ENCODE measurements around the gene HMGCLL1.

DNA sequence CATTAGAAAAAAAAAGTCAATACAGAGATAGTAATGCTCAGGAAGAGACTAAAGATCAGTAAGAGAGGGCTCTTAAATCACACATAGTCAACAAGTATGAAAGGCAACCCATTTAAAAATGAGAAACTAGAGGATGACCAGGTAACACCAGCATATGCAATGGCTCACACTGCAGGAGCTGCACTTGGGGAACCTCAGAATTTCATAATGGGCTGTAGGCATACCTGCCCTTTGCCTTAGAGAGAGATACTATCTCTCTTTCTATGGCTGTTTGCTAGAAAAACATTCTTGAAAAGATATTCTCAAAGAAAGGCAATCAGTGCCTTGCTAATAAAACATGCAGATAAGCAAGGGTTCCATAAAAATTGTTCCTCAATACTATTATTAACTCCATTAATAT is 33.2 kb downstream of the HMGCLL1 start:
- TF ChIP-seq, protein P1, sequence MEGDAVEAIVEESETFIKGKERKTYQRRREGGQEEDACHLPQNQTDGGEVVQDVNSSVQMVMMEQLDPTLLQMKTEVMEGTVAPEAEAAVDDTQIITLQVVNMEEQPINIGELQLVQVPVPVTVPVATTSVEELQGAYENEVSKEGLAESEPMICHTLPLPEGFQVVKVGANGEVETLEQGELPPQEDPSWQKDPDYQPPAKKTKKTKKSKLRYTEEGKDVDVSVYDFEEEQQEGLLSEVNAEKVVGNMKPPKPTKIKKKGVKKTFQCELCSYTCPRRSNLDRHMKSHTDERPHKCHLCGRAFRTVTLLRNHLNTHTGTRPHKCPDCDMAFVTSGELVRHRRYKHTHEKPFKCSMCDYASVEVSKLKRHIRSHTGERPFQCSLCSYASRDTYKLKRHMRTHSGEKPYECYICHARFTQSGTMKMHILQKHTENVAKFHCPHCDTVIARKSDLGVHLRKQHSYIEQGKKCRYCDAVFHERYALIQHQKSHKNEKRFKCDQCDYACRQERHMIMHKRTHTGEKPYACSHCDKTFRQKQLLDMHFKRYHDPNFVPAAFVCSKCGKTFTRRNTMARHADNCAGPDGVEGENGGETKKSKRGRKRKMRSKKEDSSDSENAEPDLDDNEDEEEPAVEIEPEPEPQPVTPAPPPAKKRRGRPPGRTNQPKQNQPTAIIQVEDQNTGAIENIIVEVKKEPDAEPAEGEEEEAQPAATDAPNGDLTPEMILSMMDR (IDR thresholded peaks at IDR 0.05) = no peak
- TF ChIP-seq POLR2A (IDR thresholded peaks at IDR 0.05) (no peak), POLR2AphosphoS5 (IDR thresholded peaks at IDR 0.05) (no peak), EP300 (IDR thresholded peaks at IDR 0.05) (no peak)
